Measurements from ENCODE around the gene CHRNB1.

DNA sequence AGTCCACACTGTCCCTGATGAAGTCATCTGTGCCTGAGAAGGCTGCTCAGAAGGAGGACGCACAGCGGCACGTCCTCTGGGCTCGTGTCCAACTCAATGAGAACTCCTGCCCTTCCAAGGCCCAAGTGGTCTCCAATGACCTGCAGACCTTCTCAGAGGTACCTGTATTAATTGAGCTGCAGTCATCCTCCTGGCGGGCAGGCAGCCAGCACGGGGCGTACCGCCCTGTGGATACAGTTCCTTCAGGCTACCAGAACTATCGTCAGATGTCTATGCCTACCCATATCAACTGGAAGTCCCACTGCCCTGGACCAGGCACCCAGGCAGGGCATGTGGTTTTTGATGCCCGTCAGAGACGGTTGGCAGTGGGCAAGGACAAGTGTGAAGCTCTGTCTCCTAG is 12.6 kb upstream of the CHRNB1 start:
- TF ChIP-seq, protein P1, sequence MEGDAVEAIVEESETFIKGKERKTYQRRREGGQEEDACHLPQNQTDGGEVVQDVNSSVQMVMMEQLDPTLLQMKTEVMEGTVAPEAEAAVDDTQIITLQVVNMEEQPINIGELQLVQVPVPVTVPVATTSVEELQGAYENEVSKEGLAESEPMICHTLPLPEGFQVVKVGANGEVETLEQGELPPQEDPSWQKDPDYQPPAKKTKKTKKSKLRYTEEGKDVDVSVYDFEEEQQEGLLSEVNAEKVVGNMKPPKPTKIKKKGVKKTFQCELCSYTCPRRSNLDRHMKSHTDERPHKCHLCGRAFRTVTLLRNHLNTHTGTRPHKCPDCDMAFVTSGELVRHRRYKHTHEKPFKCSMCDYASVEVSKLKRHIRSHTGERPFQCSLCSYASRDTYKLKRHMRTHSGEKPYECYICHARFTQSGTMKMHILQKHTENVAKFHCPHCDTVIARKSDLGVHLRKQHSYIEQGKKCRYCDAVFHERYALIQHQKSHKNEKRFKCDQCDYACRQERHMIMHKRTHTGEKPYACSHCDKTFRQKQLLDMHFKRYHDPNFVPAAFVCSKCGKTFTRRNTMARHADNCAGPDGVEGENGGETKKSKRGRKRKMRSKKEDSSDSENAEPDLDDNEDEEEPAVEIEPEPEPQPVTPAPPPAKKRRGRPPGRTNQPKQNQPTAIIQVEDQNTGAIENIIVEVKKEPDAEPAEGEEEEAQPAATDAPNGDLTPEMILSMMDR (tag by site-specific recombination; IDR thresholded peaks at IDR 0.05): no peak
- TF ChIP-seq, protein P2, sequence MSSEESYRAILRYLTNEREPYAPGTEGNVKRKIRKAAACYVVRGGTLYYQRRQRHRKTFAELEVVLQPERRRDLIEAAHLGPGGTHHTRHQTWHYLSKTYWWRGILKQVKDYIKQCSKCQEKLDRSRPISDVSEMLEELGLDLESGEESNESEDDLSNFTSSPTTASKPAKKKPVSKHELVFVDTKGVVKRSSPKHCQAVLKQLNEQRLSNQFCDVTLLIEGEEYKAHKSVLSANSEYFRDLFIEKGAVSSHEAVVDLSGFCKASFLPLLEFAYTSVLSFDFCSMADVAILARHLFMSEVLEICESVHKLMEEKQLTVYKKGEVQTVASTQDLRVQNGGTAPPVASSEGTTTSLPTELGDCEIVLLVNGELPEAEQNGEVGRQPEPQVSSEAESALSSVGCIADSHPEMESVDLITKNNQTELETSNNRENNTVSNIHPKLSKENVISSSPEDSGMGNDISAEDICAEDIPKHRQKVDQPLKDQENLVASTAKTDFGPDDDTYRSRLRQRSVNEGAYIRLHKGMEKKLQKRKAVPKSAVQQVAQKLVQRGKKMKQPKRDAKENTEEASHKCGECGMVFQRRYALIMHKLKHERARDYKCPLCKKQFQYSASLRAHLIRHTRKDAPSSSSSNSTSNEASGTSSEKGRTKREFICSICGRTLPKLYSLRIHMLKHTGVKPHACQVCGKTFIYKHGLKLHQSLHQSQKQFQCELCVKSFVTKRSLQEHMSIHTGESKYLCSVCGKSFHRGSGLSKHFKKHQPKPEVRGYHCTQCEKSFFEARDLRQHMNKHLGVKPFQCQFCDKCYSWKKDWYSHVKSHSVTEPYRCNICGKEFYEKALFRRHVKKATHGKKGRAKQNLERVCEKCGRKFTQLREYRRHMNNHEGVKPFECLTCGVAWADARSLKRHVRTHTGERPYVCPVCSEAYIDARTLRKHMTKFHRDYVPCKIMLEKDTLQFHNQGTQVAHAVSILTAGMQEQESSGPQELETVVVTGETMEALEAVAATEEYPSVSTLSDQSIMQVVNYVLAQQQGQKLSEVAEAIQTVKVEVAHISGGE (tag by site-specific recombination; conservative IDR thresholded peaks at IDR 0.05; ENCODE audit: low read depth): no peak
- TF ChIP-seq ZNF214 (tag by site-specific recombination; IDR thresholded peaks at IDR 0.05; ENCODE audit: borderline replicate concordance): no peak
- TF ChIP-seq REPIN1 (tag by site-specific recombination; IDR thresholded peaks at IDR 0.05; ENCODE audit: low read depth): no peak
- TF ChIP-seq, protein P3, sequence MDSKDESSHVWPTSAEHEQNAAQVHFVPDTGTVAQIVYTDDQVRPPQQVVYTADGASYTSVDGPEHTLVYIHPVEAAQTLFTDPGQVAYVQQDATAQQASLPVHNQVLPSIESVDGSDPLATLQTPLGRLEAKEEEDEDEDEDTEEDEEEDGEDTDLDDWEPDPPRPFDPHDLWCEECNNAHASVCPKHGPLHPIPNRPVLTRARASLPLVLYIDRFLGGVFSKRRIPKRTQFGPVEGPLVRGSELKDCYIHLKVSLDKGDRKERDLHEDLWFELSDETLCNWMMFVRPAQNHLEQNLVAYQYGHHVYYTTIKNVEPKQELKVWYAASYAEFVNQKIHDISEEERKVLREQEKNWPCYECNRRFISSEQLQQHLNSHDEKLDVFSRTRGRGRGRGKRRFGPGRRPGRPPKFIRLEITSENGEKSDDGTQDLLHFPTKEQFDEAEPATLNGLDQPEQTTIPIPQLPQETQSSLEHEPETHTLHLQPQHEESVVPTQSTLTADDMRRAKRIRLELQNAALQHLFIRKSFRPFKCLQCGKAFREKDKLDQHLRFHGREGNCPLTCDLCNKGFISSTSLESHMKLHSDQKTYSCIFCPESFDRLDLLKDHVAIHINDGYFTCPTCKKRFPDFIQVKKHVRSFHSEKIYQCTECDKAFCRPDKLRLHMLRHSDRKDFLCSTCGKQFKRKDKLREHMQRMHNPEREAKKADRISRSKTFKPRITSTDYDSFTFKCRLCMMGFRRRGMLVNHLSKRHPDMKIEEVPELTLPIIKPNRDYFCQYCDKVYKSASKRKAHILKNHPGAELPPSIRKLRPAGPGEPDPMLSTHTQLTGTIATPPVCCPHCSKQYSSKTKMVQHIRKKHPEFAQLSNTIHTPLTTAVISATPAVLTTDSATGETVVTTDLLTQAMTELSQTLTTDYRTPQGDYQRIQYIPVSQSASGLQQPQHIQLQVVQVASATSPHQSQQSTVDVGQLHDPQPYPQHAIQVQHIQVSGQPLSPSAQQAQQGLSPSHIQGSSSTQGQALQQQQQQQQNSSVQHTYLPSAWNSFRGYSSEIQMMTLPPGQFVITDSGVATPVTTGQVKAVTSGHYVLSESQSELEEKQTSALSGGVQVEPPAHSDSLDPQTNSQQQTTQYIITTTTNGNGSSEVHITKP (tag by site-specific recombination; IDR thresholded peaks at IDR 0.05): no peak
- no peak for TF ChIP-seq ZNF416 (tag by site-specific recombination; IDR thresholded peaks at IDR 0.05)
- no peak for TF ChIP-seq ZNF140 (tag by site-specific recombination; IDR thresholded peaks at IDR 0.05)
- TF ChIP-seq ZNF777 (tag by site-specific recombination; IDR thresholded peaks at IDR 0.05; ENCODE audit: borderline replicate concordance): no peak
